GM21576 (cell line): Measurements from ENCODE around the gene C11orf91.

Experiments
- ATAC-seq: cut with Tn5 transposase; IDR thresholded peaks from one replicate; pipeline ENCODE4 v1.9.1; 2021; ENCODE audit warnings: mild to moderate bottlenecking, moderate library complexity; ENCODE audit not compliant: unreplicated experiment

Gene C11orf91

DNA sequence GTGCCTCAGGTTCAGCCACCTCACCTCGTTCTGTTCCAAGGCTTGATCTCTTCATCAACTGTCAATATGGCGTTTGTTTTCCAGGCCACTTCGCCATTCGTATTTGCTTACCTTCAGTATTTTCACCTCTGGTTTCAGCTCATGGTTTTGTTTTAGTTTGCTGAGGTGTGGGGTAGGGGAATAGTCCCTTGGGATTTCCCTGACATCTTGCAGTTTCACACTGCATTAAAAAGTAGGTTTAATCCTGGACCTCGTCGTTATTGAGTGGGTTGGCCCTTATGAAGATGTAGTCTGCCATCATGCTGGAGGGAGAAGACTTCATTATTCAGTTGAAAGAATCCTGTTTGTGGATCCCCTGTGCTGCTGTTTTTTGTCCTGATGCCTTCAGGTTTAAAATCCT is 46.0 kb downstream of the C11orf91 start:
- no peak for ATAC-seq

DNA sequence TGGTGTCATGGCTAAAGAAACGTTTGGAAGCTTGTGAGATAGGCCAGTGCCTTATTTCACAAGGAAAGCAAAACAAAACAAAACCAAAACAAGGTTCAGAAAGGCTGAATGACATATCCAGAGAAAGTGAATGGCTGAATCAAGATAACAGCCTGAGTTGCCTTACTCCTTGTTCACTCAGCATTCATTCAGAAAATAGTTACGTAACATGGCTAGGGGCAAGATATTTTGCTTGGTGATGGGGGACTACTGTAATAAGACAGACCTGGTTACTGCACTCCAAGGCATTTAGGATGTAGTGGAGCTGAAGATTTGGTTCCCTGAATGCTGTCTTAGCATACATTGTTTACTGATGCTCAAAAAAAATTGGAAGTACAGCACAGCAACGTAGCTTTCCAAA is 47.7 kb downstream of the C11orf91 start:
- no peak for ATAC-seq

DNA sequence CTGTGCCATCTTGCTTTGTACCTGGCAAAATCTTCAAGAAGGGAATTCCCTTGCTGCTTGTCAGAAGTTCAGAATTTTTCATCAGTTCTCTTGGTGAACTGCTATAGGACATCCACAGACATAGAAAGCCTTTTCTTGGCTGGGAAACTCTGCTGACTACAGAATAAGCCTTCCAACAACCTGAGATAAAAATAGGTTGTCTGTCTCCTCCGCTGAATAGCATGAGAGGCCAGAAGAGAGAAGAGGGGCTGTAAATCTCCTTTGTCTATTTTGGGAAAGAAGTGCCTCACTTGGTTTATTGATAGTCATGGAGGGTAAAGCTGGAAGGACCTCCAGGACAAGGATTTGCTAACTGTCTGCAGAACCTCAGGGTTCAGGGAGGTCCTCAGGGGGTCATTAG is 48.2 kb downstream of the C11orf91 start:
- ATAC-seq = no peak

DNA sequence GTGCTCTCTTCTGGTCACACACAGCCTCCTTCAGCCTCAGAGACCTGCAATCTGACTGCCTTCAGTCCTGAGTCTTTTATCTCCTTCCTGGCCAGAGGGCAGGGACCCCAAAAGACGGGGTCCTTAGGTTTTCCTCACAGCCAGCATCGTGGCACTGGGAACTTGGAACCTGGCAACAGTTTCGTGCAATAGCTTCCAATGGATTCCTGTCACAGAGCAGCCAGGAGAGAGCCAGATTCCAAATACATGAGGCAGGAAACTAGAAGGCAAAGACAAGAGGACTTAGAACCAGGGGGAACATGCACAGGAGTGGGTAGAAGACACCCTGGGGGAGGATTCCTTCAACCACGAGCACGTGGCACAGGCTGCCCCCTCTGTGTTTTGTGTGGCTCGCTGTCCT is 48.6 kb downstream of the C11orf91 start:
- no peak for ATAC-seq

DNA sequence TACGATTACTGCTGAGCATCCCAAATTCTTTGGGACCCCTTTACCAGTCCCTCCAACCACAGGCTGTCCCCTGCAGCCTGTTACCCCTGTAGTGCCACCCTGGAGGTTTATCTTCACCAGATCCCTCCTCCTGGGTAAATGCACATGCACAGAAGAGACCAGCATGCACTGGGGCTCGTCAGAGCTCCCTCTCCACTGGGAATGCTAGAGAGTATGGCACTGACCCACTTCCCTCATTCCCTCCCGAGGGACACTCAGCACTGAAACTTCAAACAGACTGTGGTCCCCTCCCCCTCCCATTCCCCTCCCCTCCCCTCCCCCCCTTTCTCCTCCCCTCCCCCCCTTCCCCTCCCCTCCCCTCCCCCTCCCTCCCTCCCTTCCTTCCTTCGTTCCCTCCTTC is 49.1 kb downstream of the C11orf91 start:
- no peak for ATAC-seq

DNA sequence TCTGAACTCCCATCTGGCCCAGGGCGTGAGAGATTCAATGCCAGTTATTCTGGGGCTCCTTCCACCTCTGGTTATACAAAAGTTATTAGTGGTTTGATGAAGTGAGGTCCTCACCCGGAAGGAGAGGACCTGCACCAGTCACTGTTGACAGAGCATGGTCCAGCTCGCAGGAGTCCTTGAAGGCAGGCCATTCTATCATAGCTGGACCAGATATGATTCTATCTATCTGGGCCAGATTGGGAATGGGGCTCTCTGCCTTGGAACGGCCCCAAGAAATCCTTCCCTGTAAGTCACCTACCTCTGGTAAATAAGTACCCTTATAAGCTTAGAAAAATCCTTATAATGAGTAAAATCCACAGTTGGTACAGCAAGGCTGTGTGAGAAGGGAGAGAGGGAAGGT is 50.7 kb downstream of the C11orf91 start:
- ATAC-seq = no peak
